Measurements from ENCODE around the gene HS3ST4. TPM values are rescaled to one million over a fixed set of nuclear protein-coding genes. Genes with fewer than 3 reads are reported as not detected.

Gene HS3ST4
- total RNA-seq, 4 donors from 2014 or later: 0.15 to 4.6 (median 0.37) TPM

GRCh38 chr16:25817295-25817694, 125.5 kb downstream of the HS3ST4 start:
- Histone ChIP-seq H3K27ac (no peak overlapping the region), H3K4me1 (no peaks in the 10 kb centered on the region), H3K36me3 (no peaks in the 10 kb centered on the region), H3K4me3 (no peak overlapping the region), H3K9me3 (no peaks in the 10 kb centered on the region), H3K27me3 (no peaks in the 10 kb centered on the region)
- no peak for DNase-seq
- TF ChIP-seq POLR2A (IDR thresholded peaks at IDR 0.05): no peak
- TF ChIP-seq CTCF (IDR thresholded peaks at IDR 0.05): no peak
- intact Hi-C loops (cut with DNase I): no loop called here
- WGBS, 2 donors: 73 to 74% methylated on average over 6 of the region's 6 CpGs

- Histone ChIP-seq H3K36me3 (no peaks in the 10 kb centered on the region), H3K4me1 (no peaks in the 10 kb centered on the region), H3K27me3 (no peaks in the 10 kb centered on the region), H3K27ac (no peak overlapping the region), H3K4me3 (no peak overlapping the region), H3K9me3 (no peaks in the 10 kb centered on the region)
- WGBS, 2 donors: 82 to 92% methylated on average over 4 of the region's 4 CpGs
- no peak for TF ChIP-seq POLR2A (IDR thresholded peaks at IDR 0.05)
- TF ChIP-seq CTCF (IDR thresholded peaks at IDR 0.05): no peak
- DNase-seq: no peak
- intact Hi-C loops (cut with DNase I): no loop called here
Measured at GRCh38 chr16:25817876-25818275, 126.1 kb downstream of the HS3ST4 start.

DNA sequence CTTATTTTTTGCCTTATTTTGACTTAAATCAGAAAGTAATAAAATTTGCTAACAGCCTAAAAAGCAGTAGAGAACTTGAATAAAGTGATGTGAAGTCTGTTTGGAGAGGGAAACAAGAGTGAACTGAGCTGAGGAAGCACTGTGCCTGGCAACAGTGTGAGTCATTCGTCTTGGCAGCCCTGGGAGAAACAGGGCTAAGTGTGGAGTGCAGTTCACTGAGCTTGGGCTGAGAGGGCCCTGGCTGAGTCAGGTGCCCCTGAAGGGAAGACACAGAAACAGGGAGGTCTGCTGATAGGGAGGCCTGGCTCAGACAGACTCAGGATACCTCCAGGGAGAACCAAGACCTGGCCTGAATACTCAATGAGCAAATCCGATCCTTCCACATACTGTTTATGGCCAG, 132.1 kb downstream of the HS3ST4 start:
- 38 to 44% methylated on average over 1 to 2 of the region's 2 CpGs for WGBS, 2 donors
- TF ChIP-seq POLR2A (IDR thresholded peaks at IDR 0.05): no peak
- TF ChIP-seq CTCF (IDR thresholded peaks at IDR 0.05): no peak
- Histone ChIP-seq H3K27me3 (no peaks in the 10 kb centered on the region), H3K36me3 (no peaks in the 10 kb centered on the region), H3K27ac (no peak overlapping the region), H3K4me3 (no peak overlapping the region), H3K9me3 (no peaks in the 10 kb centered on the region), H3K4me1 (no peaks in the 10 kb centered on the region)
- DNase-seq: no peak
- intact Hi-C loops (cut with DNase I): no loop called here

DNA sequence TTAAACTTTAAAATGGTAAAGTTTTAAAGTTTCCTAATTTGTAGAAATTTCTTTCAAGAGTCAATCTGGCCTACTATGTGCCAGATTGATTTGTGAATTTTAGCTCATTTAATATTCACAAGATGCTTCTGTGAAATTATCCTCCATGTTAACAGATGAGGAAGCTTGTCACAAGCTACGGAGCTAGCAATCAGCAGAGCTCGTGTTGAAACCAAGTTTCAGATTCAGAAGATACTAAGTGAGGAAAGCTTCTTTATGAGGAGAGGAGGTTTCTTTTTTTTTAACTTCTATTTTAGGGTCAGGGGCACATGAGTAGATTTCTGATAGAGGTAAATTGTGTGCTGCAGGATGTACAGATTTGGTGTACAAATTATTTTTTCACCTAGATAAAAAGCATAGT, 135.9 kb downstream of the HS3ST4 start:
- DNase-seq: no peak
- Histone ChIP-seq H3K27me3 (peaks cover 0 to 9% (median 0%) of the 10 kb centered on the region in 4 donors), H3K9me3 (no peaks in the 10 kb centered on the region), H3K4me3 (no peak overlapping the region), H3K27ac (no peak overlapping the region), H3K36me3 (no peaks in the 10 kb centered on the region), H3K4me1 (no peaks in the 10 kb centered on the region)
- intact Hi-C loops (cut with DNase I): no loop called here
- WGBS, 2 donors: 42 to 73% methylated on average over 2 of the region's 2 CpGs
- TF ChIP-seq POLR2A (IDR thresholded peaks at IDR 0.05): no peak
- no peak for TF ChIP-seq CTCF (IDR thresholded peaks at IDR 0.05)

DNA sequence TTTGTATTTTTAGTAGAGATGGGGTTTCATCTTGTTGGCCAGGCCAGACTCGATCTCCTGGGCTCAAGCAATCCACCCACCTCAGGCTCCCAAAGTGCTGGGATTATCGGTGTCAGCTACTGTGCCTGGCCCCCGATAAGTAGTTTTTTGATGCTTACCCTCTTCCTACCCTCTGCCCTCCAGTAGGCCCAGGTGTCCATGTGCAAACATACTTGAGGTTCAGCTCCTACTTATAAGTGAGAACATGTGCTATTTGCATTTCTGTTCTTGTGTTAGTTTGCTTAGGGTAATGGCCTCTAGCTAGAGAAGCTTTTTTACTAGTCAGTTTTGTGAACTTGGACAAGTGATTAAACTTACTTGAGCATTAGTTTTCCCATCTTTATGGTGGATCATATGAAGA, 136.8 kb downstream of the HS3ST4 start:
- Histone ChIP-seq H3K27ac (no peak overlapping the region), H3K27me3 (peaks cover 0 to 9% (median 0%) of the 10 kb centered on the region in 4 donors), H3K9me3 (no peaks in the 10 kb centered on the region), H3K4me1 (no peaks in the 10 kb centered on the region), H3K4me3 (no peak overlapping the region), H3K36me3 (no peaks in the 10 kb centered on the region)
- intact Hi-C loops (cut with DNase I): no loop called here
- TF ChIP-seq CTCF (IDR thresholded peaks at IDR 0.05): no peak
- TF ChIP-seq POLR2A (IDR thresholded peaks at IDR 0.05): no peak
- 83 to 93% methylated on average over 3 of the region's 3 CpGs for WGBS, 2 donors
- DNase-seq: no peak

Measured in esophagus squamous epithelium (tissue), 5 donors.